ENCODE data around the gene TUBA4A. TPM values are rescaled to one million over a fixed set of nuclear protein-coding genes. Genes with fewer than 3 reads are reported as not detected.

The TUBA4A gene
- total RNA-seq, 2 experiments from 2014 or later = 237 to 266 TPM

- DNase-seq (no peak), ATAC-seq (ENCODE audit: low read depth) (no peak)
- Mint-ChIP-seq H3K9me3 (no peaks in the 10 kb centered on the region), H3K27me3 (no peaks in the 10 kb centered on the region), H3K27ac (no peak overlapping the region), H3K4me3 (no peak overlapping the region), H3K36me3 (peaks cover 8% of the 10 kb centered on the region), H3K4me1 (peaks cover 32% of the 10 kb centered on the region)
- POLR2A ChIA-PET = no interaction called here
Observed at GRCh38 chr2:219282943-219283581, 29.3 kb upstream of the TUBA4A start.

DNA sequence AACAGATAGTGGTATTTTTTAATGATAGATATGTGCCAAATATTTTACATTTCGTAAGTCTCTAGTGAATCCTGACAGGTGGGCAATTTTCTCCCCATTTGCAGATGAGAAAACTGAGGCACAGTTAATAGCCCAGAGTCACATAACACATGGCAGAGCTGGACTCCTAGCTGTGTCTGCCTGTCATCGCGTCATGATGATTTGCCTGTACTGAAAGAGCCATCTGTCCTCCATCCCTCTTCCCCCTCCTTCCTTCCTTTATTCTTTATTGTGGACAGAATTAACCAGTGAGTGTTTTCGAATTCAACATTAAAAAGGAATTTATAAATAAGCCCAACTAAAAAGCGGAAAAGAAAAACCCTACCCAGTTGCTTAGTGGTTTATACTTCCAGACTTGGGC is 28.7 kb upstream of the TUBA4A start:
- ATAC-seq (ENCODE audit: low read depth) = no peak
- H3K4me3 Mint-ChIP-seq = no peak overlapping the region
- POLR2A ChIA-PET = no interaction called here
- H3K27me3 Mint-ChIP-seq = no peaks in the 10 kb centered on the region
- no peaks in the 10 kb centered on the region for H3K9me3 Mint-ChIP-seq
- DNase-seq = no peak
- H3K36me3 Mint-ChIP-seq = peaks cover 8% of the 10 kb centered on the region
- H3K27ac Mint-ChIP-seq = no peak overlapping the region
- peaks cover 38% of the 10 kb centered on the region for H3K4me1 Mint-ChIP-seq

DNA sequence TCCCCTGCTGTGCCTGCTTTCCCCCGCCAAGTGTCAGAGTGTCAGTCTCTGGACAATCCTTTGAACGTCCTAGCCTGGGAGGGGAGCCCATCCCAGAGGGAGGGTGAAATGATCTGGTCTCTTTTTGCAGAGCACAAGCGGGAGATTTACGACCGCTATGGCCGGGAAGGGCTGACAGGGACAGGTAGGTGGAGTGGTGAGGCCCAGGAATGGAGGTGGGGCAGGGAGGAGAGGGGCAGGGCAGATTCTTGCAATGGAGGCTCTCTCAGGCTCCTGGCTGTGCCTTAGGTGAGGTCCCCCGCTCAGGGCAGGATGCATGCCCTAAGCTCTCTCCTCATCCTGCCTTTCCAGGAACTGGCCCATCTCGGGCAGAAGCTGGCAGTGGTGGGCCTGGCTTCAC is 27.9 kb upstream of the TUBA4A start:
- H3K36me3 Mint-ChIP-seq = peaks cover 8% of the 10 kb centered on the region
- DNase-seq = no peak
- H3K4me1 Mint-ChIP-seq = peaks cover 40% of the 10 kb centered on the region
- ATAC-seq (ENCODE audit: low read depth) = no peak
- POLR2A ChIA-PET = no interaction called here
- no peaks in the 10 kb centered on the region for H3K27me3 Mint-ChIP-seq
- H3K4me3 Mint-ChIP-seq = no peak overlapping the region
- no peaks in the 10 kb centered on the region for H3K9me3 Mint-ChIP-seq
- no peak overlapping the region for H3K27ac Mint-ChIP-seq

DNA sequence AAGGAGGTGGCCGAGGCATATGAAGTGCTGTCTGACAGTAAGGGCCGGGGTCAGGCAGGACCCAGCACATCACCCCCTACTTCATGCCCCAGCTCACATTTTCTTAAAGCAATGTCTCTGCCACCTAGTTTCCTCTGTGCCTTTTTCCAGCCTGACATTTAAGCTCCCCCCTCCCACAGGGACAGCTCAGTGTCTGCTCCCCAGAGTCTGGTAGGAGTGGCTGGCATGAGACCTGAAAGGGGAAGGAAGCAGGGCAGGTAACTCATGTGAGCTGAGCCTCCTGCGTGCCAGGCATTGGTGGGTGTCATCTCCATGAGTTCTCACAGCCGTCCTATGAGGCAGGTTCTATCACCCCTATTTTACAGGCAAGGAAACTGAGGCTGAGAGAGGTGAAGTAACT is 26.9 kb upstream of the TUBA4A start:
- H3K4me1 Mint-ChIP-seq = peaks cover 40% of the 10 kb centered on the region
- H3K27me3 Mint-ChIP-seq = no peaks in the 10 kb centered on the region
- H3K27ac Mint-ChIP-seq = no peak overlapping the region
- H3K9me3 Mint-ChIP-seq = no peaks in the 10 kb centered on the region
- POLR2A ChIA-PET = interaction anchor here (2.6 to 5.5 kb wide), 3 partner anchors 14 to 31 kb away, joined by 16 to 66 read pairs (median 27); partner anchors contain the start of genes TUBA4A and TUBA4B
- H3K4me3 Mint-ChIP-seq = peak overlapping the region; percentile 98
- H3K36me3 Mint-ChIP-seq = peaks cover 8% of the 10 kb centered on the region
- DNase-seq = no peak
- no peak for ATAC-seq (ENCODE audit: low read depth)

- Mint-ChIP-seq H3K27ac (peak overlapping the region; percentile 99), H3K4me1 (peaks cover 38% of the 10 kb centered on the region)
- POLR2A ChIA-PET = interaction anchor here (0.6 to 5.5 kb wide), 8 partner anchors 13 to 121 kb away, joined by 3 to 66 read pairs (median 10); partner anchors contain the start of genes CNPPD1, GLB1L, STK16 and TUBA4A
Observed at GRCh38 chr2:219279916-219280516, 26.3 kb upstream of the TUBA4A start.

GRCh38 chr2:219279151-219279915 is 25.6 kb upstream of the TUBA4A start, which contains the start of gene DNAJB2:
Gene DNAJB2, plus strand, starts transcription at chr2:219279366. Its CDS starts 468 bp downstream, at chr2:219279834.
- DNase-seq (peak; percentile 97), ATAC-seq (ENCODE audit: low read depth) (peak; percentile 91)
- H3K9me3 Mint-ChIP-seq = no peaks in the 10 kb centered on the region
- H3K4me1 Mint-ChIP-seq = peaks cover 38% of the 10 kb centered on the region
- peak within 1 kb of the TSS; percentile 99 for H3K27ac Mint-ChIP-seq
- POLR2A ChIA-PET = interaction anchor here (0.6 to 5.5 kb wide), 15 partner anchors 10 to 120 kb away, joined by 3 to 66 read pairs (median 5); partner anchors contain the start of genes ABCB6, ANKZF1, ATG9A and CNPPD1
- peaks cover 7% of the 10 kb centered on the region for H3K36me3 Mint-ChIP-seq
- peak within 1 kb of the TSS; percentile 98 for H3K4me3 Mint-ChIP-seq
- peaks cover 4% of the 10 kb centered on the region for H3K27me3 Mint-ChIP-seq

More at GRCh38 chr2:219279916-219280516, 26.3 kb upstream of the TUBA4A start:
- no peaks in the 10 kb centered on the region for H3K27me3 Mint-ChIP-seq
- DNase-seq (no peak), ATAC-seq (ENCODE audit: low read depth) (no peak)
- H3K36me3 Mint-ChIP-seq = peaks cover 7% of the 10 kb centered on the region
- no peaks in the 10 kb centered on the region for H3K9me3 Mint-ChIP-seq
- H3K4me3 Mint-ChIP-seq = peak overlapping the region; percentile 98

- no peak for ATAC-seq (ENCODE audit: low read depth)
- H3K36me3 Mint-ChIP-seq = peaks cover 7% of the 10 kb centered on the region
- H3K4me3 Mint-ChIP-seq = peak overlapping the region; percentile 98
- H3K9me3 Mint-ChIP-seq = no peaks in the 10 kb centered on the region
- no peak for DNase-seq
- peaks cover 4% of the 10 kb centered on the region for H3K27me3 Mint-ChIP-seq
- POLR2A ChIA-PET = interaction anchor here (0.7 to 5.5 kb wide), 13 partner anchors 9 to 119 kb away, joined by 3 to 66 read pairs (median 5); partner anchors contain the start of genes ABCB6, ANKZF1, ATG9A and GLB1L
- H3K27ac Mint-ChIP-seq = peak overlapping the region; percentile 97
- peaks cover 40% of the 10 kb centered on the region for H3K4me1 Mint-ChIP-seq
Observed at GRCh38 chr2:219278655-219279150, 25.0 kb upstream of the TUBA4A start.

GRCh38 chr2:219277703-219278654 is 24.3 kb upstream of the TUBA4A start:
- POLR2A ChIA-PET = interaction anchor here (1.3 to 5.5 kb wide), 8 partner anchors 8 to 119 kb away, joined by 3 to 66 read pairs (median 14); partner anchors contain the start of genes ANKZF1, ATG9A, GLB1L and STK16
- H3K4me3 Mint-ChIP-seq = peak overlapping the region; percentile 98
- H3K4me1 Mint-ChIP-seq = peaks cover 43% of the 10 kb centered on the region
- peaks cover 4% of the 10 kb centered on the region for H3K27me3 Mint-ChIP-seq
- DNase-seq (peak; percentile 81), ATAC-seq (ENCODE audit: low read depth) (no peak)
- H3K27ac Mint-ChIP-seq = peak overlapping the region; percentile 97
- H3K9me3 Mint-ChIP-seq = no peaks in the 10 kb centered on the region
- peaks cover 5% of the 10 kb centered on the region for H3K36me3 Mint-ChIP-seq

- no peaks in the 10 kb centered on the region for H3K9me3 Mint-ChIP-seq
- peaks cover 6% of the 10 kb centered on the region for H3K27me3 Mint-ChIP-seq
- H3K4me1 Mint-ChIP-seq = peaks cover 23% of the 10 kb centered on the region
- no peak overlapping the region for H3K4me3 Mint-ChIP-seq
- no peaks in the 10 kb centered on the region for H3K36me3 Mint-ChIP-seq
- DNase-seq (no peak), ATAC-seq (ENCODE audit: low read depth) (no peak)
- POLR2A ChIA-PET = interaction anchor here (0.8 kb wide), 1 partner anchor 20 kb away, joined by 3 read pairs; no protein-coding TSS in a partner anchor
- no peak overlapping the region for H3K27ac Mint-ChIP-seq
Observed at GRCh38 chr2:219274361-219274921, 20.7 kb upstream of the TUBA4A start.

DNA sequence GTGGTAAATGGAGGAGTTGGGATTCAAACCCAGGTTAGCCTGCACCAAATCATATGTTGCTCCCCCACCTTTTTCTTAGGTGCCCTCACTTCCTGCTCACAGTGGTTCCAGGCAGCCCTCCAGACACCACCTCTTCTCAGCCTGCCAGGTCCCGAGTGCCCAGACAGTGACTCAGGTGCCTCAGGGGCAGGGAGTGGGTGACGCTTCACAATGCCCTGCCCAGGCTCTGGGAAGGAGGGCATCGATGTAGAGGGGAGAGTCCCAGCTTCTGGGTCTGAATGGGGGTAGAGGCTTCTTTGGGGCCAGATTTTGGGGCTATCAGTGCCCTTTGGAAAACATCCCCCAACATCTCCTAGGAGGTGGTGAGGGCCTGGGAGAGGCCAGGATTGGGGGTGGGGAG is 20.2 kb upstream of the TUBA4A start:
- DNase-seq (no peak), ATAC-seq (ENCODE audit: low read depth) (no peak)
- POLR2A ChIA-PET = interaction anchor here (0.8 kb wide), 1 partner anchor 19 kb away, joined by 3 read pairs; no protein-coding TSS in a partner anchor
- Mint-ChIP-seq H3K36me3 (no peaks in the 10 kb centered on the region), H3K27me3 (peaks cover 6% of the 10 kb centered on the region), H3K27ac (no peak overlapping the region), H3K4me3 (no peak overlapping the region), H3K9me3 (no peaks in the 10 kb centered on the region), H3K4me1 (peaks cover 22% of the 10 kb centered on the region)

- Mint-ChIP-seq H3K36me3 (no peaks in the 10 kb centered on the region), H3K27ac (no peak overlapping the region), H3K9me3 (no peaks in the 10 kb centered on the region), H3K4me1 (peaks cover 13% of the 10 kb centered on the region), H3K27me3 (peaks cover 6% of the 10 kb centered on the region), H3K4me3 (no peak overlapping the region)
- DNase-seq (no peak), ATAC-seq (ENCODE audit: low read depth) (no peak)
- POLR2A ChIA-PET = no interaction called here
Observed at GRCh38 chr2:219272995-219273394, 19.3 kb upstream of the TUBA4A start.

DNA sequence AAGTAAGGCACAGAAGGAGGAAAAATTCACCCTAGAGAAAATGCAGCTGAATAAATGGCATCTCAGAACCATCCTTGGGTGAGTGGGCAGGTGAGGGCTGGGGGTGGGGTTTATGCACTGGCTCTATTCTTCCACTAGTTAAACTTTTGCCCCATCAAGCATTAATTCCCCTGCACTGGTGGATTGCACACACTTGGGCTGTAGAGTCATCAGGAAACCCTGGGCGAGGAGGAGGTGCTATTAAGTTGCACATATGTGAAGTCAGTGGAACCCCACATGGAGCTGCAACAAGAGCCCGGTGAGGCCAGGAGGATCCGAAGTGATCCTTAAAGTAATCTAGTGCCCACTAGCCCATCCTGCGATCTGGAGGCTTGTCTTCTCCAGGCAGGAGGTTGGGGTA is 18.6 kb upstream of the TUBA4A start:
- POLR2A ChIA-PET = no interaction called here
- H3K36me3 Mint-ChIP-seq = no peaks in the 10 kb centered on the region

More for the DNA sequence above, 18.6 kb upstream of the TUBA4A start:
- Mint-ChIP-seq H3K27me3 (peaks cover 6% of the 10 kb centered on the region), H3K27ac (no peak overlapping the region), H3K9me3 (no peaks in the 10 kb centered on the region), H3K4me1 (peaks cover 7% of the 10 kb centered on the region), H3K4me3 (no peak overlapping the region)
- DNase-seq = no peak
- ATAC-seq (ENCODE audit: low read depth) = no peak

Measured in activated naive CD8-positive, alpha-beta T cell treated with anti-CD3 and anti-CD28 coated beads, Interleukin-2, amount 10 ng/mL, durations not matched to agents 7 days and 5 days (primary cell).